ENCODE results near the gene NHLRC2. TPM values are rescaled to one million over a fixed set of nuclear protein-coding genes. Genes with fewer than 3 reads are reported as not detected.

The NHLRC2 gene
- total and polyA plus RNA-seq, 2 experiments from 2014 or later: 7.8 to 22.8 TPM

- H2AFZ ChIP-seq: no peak overlapping the region
- H3K27ac ChIP-seq: no peak overlapping the region
- TF ChIP-seq CTCF (IDR thresholded peaks at IDR 0.05; ENCODE audit: poor library complexity) (no peak), EZH2 (IDR thresholded peaks at IDR 0.05; ENCODE audit: borderline replicate concordance) (no peak), EZH2phosphoT487 (IDR thresholded peaks at IDR 0.05; ENCODE audit: low read depth, severe bottlenecking, unreplicated experiment) (no peak)
- no peak for DNase-seq (ENCODE audit: low spot score)
- H3K4me2 ChIP-seq: no peak overlapping the region
- no peaks in the 10 kb centered on the region for H4K20me1 ChIP-seq (ENCODE audit: insufficient read depth, poor library complexity, severe bottlenecking)
- no peaks in the 10 kb centered on the region for H3K27me3 ChIP-seq
- no peaks in the 10 kb centered on the region for H3K9me2 ChIP-seq (replicated peaks; ENCODE audit: insufficient read depth)
- H3K36me3 ChIP-seq (replicated peaks; ENCODE audit: insufficient read depth, low read depth): no peaks in the 10 kb centered on the region
- WGBS (ENCODE audit: low lambda C conversion rate, missing lambda C conversion rate): 92% methylated on average over 2 of the region's 2 CpGs
- H3K4me3 ChIP-seq: no peak overlapping the region
- H3K4me1 ChIP-seq (ENCODE audit: insufficient read depth): no peaks in the 10 kb centered on the region
- peaks cover 9% of the 10 kb centered on the region for H3K9me3 ChIP-seq (ENCODE audit: low read depth)
- peaks cover 34% of the 10 kb centered on the region for H3K79me2 ChIP-seq
Observed at GRCh38 chr10:113869789-113870188, 15.3 kb downstream of the NHLRC2 start.

GRCh38 chr10:113872139-113873030 is 17.9 kb downstream of the NHLRC2 start:
- DNase-seq (ENCODE audit: low spot score): no peak
- Histone ChIP-seq H2AFZ (no peak overlapping the region), H3K27me3 (no peaks in the 10 kb centered on the region), H3K27ac (no peak overlapping the region), H4K20me1 (ENCODE audit: insufficient read depth, poor library complexity, severe bottlenecking) (no peaks in the 10 kb centered on the region), H3K9me2 (replicated peaks; ENCODE audit: insufficient read depth) (no peaks in the 10 kb centered on the region), H3K4me1 (ENCODE audit: insufficient read depth) (no peaks in the 10 kb centered on the region), H3K9me3 (ENCODE audit: low read depth) (peaks cover 9% of the 10 kb centered on the region), H3K4me2 (no peak overlapping the region), H3K36me3 (replicated peaks; ENCODE audit: insufficient read depth, low read depth) (no peaks in the 10 kb centered on the region), H3K4me3 (no peak overlapping the region), H3K79me2 (peaks cover 38% of the 10 kb centered on the region)
- 100% methylated on average over 3 of the region's 3 CpGs for WGBS (ENCODE audit: low lambda C conversion rate, missing lambda C conversion rate)
- no peak for TF ChIP-seq EZH2phosphoT487 (IDR thresholded peaks at IDR 0.05; ENCODE audit: low read depth, severe bottlenecking, unreplicated experiment)
- no peak for TF ChIP-seq CTCF (IDR thresholded peaks at IDR 0.05; ENCODE audit: poor library complexity)
- TF ChIP-seq EZH2 (IDR thresholded peaks at IDR 0.05; ENCODE audit: borderline replicate concordance): no peak

GRCh38 chr10:113875212-113875611 is 20.8 kb downstream of the NHLRC2 start:
- no peak overlapping the region for H3K4me3 ChIP-seq
- H3K9me3 ChIP-seq (ENCODE audit: low read depth): peaks cover 9% of the 10 kb centered on the region
- DNase-seq (ENCODE audit: low spot score): no peak
- H3K27ac ChIP-seq: no peak overlapping the region
- no peak overlapping the region for H3K4me2 ChIP-seq
- no peaks in the 10 kb centered on the region for H3K4me1 ChIP-seq (ENCODE audit: insufficient read depth)
- WGBS (ENCODE audit: low lambda C conversion rate, missing lambda C conversion rate): 100% methylated on average over 1 of the region's 1 CpG
- no peak for TF ChIP-seq EZH2phosphoT487 (IDR thresholded peaks at IDR 0.05; ENCODE audit: low read depth, severe bottlenecking, unreplicated experiment)
- TF ChIP-seq CTCF (IDR thresholded peaks at IDR 0.05; ENCODE audit: poor library complexity): no peak
- no peak for TF ChIP-seq EZH2 (IDR thresholded peaks at IDR 0.05; ENCODE audit: borderline replicate concordance)
- H3K9me2 ChIP-seq (replicated peaks; ENCODE audit: insufficient read depth): no peaks in the 10 kb centered on the region
- no peaks in the 10 kb centered on the region for H4K20me1 ChIP-seq (ENCODE audit: insufficient read depth, poor library complexity, severe bottlenecking)
- no peaks in the 10 kb centered on the region for H3K27me3 ChIP-seq
- H3K79me2 ChIP-seq: peaks cover 28% of the 10 kb centered on the region
- H3K36me3 ChIP-seq (replicated peaks; ENCODE audit: insufficient read depth, low read depth): no peaks in the 10 kb centered on the region
- H2AFZ ChIP-seq: no peak overlapping the region

Measured in hepatocyte (in vitro differentiated cells).